Gastroesophageal sphincter (tissue), 3 donors: ENCODE measurements around the gene HPSE2.

ENCODE experiments used
- CTCF ChIP-seq, 4 experiments: fragments of 200-600 bp in 2 of 4; fragments of 450-650 bp in 2 of 4; sonication (generic) in 1 of 4; IDR thresholded peaks; one replicate each; pipeline ENCODE4 v1.5.1; 2017 to 2019; ENCODE audit warnings: antibody characterized with exemption in 4 of 4, mild to moderate bottlenecking in 2 of 4, moderate library complexity in 2 of 4
- POLR2A ChIP-seq, 2 donors: fragments of 450-650 bp; IDR thresholded peaks; one replicate each; pipeline ENCODE4 v1.6.1; 2017; ENCODE audit warnings: antibody characterized with exemption in 2 of 2, mild to moderate bottlenecking in 2 of 2, moderate library complexity in 1 of 2

GRCh38 chr10:98433881-98434732, 801.5 kb downstream of the HPSE2 start:
- no peak for TF ChIP-seq CTCF (IDR thresholded peaks at IDR 0.05)
- TF ChIP-seq POLR2A (IDR thresholded peaks at IDR 0.05), result no peak
